WTC11 (cell line): ENCODE measurements around the gene YBX2. TPM values are rescaled to one million over a fixed set of nuclear protein-coding genes. Genes with fewer than 3 reads are reported as not detected.
A peak's percentile ranks its signal among the peaks of the same experiment; 100 is the strongest.

Experiments
- ATAC-seq: fragments of 200-7000 bp; cut with Tn5 transposase; 2 replicates; pipeline ENCODE4 v1.10.0; 2021; ENCODE audit warnings: mild to moderate bottlenecking, moderate library complexity
- CTCF ChIA-PET: fragments of 300-600 bp; sonication (Branson Sonifier 250); formaldehyde crosslinking; loops from one replicate; lab custom pipeline; 2021; ENCODE audit warnings: antibody characterized with exemption; lab: Charles Lee
- POLR2A ChIA-PET: fragments of 350-600 bp; sonication (Branson Sonifier 250); formaldehyde crosslinking; loops from one replicate; lab custom pipeline; 2021; ENCODE audit warnings: antibody characterized with exemption; lab: Charles Lee
- DNase-seq: peaks from one replicate; pipeline ENCODE4 v3.0.0; 2021; ENCODE audit warnings: low spot score
- H3K27ac Mint-ChIP-seq: 2 replicates; pipeline ENCODE4 v1.8.0; 2021; ENCODE audit warnings: mixed read lengths
- H3K27me3 Mint-ChIP-seq: 2 replicates; pipeline ENCODE4 v1.8.0; 2021; ENCODE audit warnings: low read depth, mild to moderate bottlenecking, moderate library complexity, mixed read lengths
- H3K36me3 Mint-ChIP-seq: 2 replicates; pipeline ENCODE4 v1.8.0; 2021; ENCODE audit warnings: mixed read lengths
- H3K4me1 Mint-ChIP-seq: 2 replicates; pipeline ENCODE4 v1.8.0; 2022; ENCODE audit warnings: mixed read lengths
- H3K4me3 Mint-ChIP-seq: 2 replicates; pipeline ENCODE4 v1.8.0; 2021; ENCODE audit warnings: mild to moderate bottlenecking, moderate library complexity, mixed read lengths
- H3K9me3 Mint-ChIP-seq: 2 replicates; pipeline ENCODE4 v1.8.0; 2021; ENCODE audit warnings: mixed read lengths
- CBFB ChIP-seq: sonication (generic); formaldehyde crosslinking; IDR thresholded peaks from 2 replicates; pipeline ENCODE4 v1.8.1; 2022; ENCODE audit warnings: mild to moderate bottlenecking, low read depth, missing genetic modification reagents
- ELF4 ChIP-seq: sonication (generic); formaldehyde crosslinking; IDR thresholded peaks from 2 replicates; pipeline ENCODE4 v1.8.1; 2022; ENCODE audit warnings: low read depth, mild to moderate bottlenecking, moderate library complexity, missing genetic modification reagents
- ESRRA ChIP-seq: sonication (generic); formaldehyde crosslinking; IDR thresholded peaks from 2 replicates; pipeline ENCODE4 v1.8.1; 2022; ENCODE audit warnings: mild to moderate bottlenecking, missing genetic modification reagents, borderline replicate concordance
- FOXJ3 ChIP-seq: sonication (generic); formaldehyde crosslinking; IDR thresholded peaks from 2 replicates; pipeline ENCODE4 v1.9.0; 2021; ENCODE audit warnings: missing genetic modification reagents, mild to moderate bottlenecking, borderline replicate concordance
- FOXP4 ChIP-seq: sonication (generic); formaldehyde crosslinking; IDR thresholded peaks from 2 replicates; pipeline ENCODE4 v1.8.0; 2022; ENCODE audit warnings: mild to moderate bottlenecking, missing genetic modification reagents
- GRHL2 ChIP-seq: fragments of 250-450 bp; sonication (Bioruptor Pico); IDR thresholded peaks from 2 replicates; pipeline ENCODE4 v1.8.0; 2022; ENCODE audit warnings: mild to moderate bottlenecking, moderate library complexity; ENCODE audit not compliant: insufficient replicate concordance, severe bottlenecking
- JUN ChIP-seq: sonication (generic); formaldehyde crosslinking; IDR thresholded peaks from 2 replicates; pipeline ENCODE4 v1.8.0; 2023; ENCODE audit warnings: mild to moderate bottlenecking, missing genetic modification reagents
- NR3C1 ChIP-seq: sonication (generic); formaldehyde crosslinking; conservative IDR thresholded peaks from 2 replicates; pipeline ENCODE4 v1.8.1; 2023; ENCODE audit warnings: low read depth, mild to moderate bottlenecking, missing genetic modification reagents
- RELA ChIP-seq: sonication (generic); formaldehyde crosslinking; IDR thresholded peaks from 2 replicates; pipeline ENCODE4 v1.8.1; 2022; ENCODE audit warnings: missing genetic modification reagents, mild to moderate bottlenecking, borderline replicate concordance
- SMAD4 ChIP-seq: sonication (generic); formaldehyde crosslinking; IDR thresholded peaks from 2 replicates; pipeline ENCODE4 v1.8.0; 2022; ENCODE audit warnings: mild to moderate bottlenecking, missing genetic modification reagents
- TEAD1 ChIP-seq: sonication (generic); formaldehyde crosslinking; IDR thresholded peaks from 2 replicates; pipeline ENCODE4 v1.8.0; 2022; ENCODE audit warnings: mild to moderate bottlenecking, missing genetic modification reagents
- ZBTB21 ChIP-seq: sonication (generic); formaldehyde crosslinking; IDR thresholded peaks from 2 replicates; pipeline ENCODE4 v1.8.1; 2023; ENCODE audit warnings: mild to moderate bottlenecking, missing genetic modification reagents, borderline replicate concordance
- ZNF263 ChIP-seq: sonication (generic); formaldehyde crosslinking; IDR thresholded peaks from 2 replicates; pipeline ENCODE4 v1.8.1; 2022; ENCODE audit warnings: low read depth, mild to moderate bottlenecking, moderate library complexity, missing genetic modification reagents
- ZNF317 ChIP-seq: sonication (generic); formaldehyde crosslinking; IDR thresholded peaks from 2 replicates; pipeline ENCODE4 v1.8.1; 2023; ENCODE audit warnings: low read depth, mild to moderate bottlenecking, moderate library complexity, missing genetic modification reagents, borderline replicate concordance
- total RNA-seq: library from RNA; stranded (reverse); gene quantifications from 3 replicates; pipeline ENCODE4 v1.2.3, GENCODE V29; 2021
- TF ChIP-seq, protein P1 (sequence below): sonication (generic); formaldehyde crosslinking; conservative IDR thresholded peaks from 2 replicates; pipeline ENCODE4 v1.8.1; 2023; ENCODE audit warnings: mild to moderate bottlenecking, low read depth, missing genetic modification reagents, moderate library complexity
- TF ChIP-seq, protein P2 (sequence below): sonication (generic); formaldehyde crosslinking; IDR thresholded peaks from 2 replicates; pipeline ENCODE4 v1.8.1; 2022; ENCODE audit warnings: low read depth, missing genetic modification reagents, borderline replicate concordance

The YBX2 gene
- total RNA-seq, 1 experiment from 2014 or later, result 26.8 TPM

DNA sequence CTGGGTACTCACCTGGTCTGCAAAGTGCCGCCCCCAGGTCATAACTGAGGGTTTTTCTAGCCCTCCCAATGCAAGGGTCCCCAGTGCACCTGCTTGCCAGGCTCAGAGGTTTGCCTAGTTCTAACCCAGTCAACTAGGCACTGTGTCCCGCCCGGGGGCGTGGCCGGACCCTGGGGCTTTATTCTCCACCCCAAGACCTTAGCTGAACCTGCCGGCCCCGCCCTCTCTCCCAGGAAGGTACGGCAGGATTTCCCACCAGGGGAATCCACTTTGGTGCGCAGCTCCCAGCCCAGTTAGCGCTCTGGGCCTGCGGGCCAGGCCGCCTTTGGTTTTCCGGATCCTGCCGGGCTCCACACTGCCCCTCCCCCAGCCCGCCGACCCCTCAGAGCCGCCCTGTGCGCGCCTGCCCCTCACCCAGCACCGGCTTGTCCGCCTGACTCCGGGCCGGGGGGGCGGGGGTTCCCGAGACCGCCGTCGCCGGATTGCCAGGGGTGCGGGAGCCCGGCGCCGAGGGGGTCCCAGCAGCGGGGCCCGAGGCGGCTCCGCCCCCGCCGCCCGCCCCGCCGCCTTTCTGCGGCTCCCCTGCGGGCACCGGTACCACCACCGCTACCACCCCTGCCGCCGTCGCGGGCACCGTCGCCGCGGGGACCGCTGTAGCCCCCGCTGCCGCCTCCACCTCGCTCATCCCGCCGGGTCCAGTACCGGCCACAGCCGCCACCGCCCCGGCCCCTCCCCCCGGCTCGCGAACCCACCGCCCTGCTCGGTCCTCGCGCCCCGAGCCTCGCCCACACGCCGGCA is 424 bp downstream of the YBX2 start (continued):
- TF ChIP-seq NR3C1 (CRISPR knock-in tag), result no peak
- TF ChIP-seq RELA, result peak; percentile 50; the same call in 1 of the 2 replicates
- TF ChIP-seq FOXP4 (CRISPR knock-in tag), result peak; percentile 44; the same call in 1 of the 2 replicates
- TF ChIP-seq, protein P1, sequence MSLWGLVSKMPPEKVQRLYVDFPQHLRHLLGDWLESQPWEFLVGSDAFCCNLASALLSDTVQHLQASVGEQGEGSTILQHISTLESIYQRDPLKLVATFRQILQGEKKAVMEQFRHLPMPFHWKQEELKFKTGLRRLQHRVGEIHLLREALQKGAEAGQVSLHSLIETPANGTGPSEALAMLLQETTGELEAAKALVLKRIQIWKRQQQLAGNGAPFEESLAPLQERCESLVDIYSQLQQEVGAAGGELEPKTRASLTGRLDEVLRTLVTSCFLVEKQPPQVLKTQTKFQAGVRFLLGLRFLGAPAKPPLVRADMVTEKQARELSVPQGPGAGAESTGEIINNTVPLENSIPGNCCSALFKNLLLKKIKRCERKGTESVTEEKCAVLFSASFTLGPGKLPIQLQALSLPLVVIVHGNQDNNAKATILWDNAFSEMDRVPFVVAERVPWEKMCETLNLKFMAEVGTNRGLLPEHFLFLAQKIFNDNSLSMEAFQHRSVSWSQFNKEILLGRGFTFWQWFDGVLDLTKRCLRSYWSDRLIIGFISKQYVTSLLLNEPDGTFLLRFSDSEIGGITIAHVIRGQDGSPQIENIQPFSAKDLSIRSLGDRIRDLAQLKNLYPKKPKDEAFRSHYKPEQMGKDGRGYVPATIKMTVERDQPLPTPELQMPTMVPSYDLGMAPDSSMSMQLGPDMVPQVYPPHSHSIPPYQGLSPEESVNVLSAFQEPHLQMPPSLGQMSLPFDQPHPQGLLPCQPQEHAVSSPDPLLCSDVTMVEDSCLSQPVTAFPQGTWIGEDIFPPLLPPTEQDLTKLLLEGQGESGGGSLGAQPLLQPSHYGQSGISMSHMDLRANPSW, result 0 out of 2 replicates have a peak, but pooled peaks have one; percentile 31
- TF ChIP-seq, protein P2, sequence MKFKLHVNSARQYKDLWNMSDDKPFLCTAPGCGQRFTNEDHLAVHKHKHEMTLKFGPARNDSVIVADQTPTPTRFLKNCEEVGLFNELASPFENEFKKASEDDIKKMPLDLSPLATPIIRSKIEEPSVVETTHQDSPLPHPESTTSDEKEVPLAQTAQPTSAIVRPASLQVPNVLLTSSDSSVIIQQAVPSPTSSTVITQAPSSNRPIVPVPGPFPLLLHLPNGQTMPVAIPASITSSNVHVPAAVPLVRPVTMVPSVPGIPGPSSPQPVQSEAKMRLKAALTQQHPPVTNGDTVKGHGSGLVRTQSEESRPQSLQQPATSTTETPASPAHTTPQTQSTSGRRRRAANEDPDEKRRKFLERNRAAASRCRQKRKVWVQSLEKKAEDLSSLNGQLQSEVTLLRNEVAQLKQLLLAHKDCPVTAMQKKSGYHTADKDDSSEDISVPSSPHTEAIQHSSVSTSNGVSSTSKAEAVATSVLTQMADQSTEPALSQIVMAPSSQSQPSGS (CRISPR knock-in tag), result no peak
- TF ChIP-seq JUN, result peak; percentile 29; the same call in 1 of the 2 replicates
- no peak for TF ChIP-seq GRHL2
- TF ChIP-seq ZNF263 (CRISPR knock-in tag), result 0 out of 2 replicates have a peak, but pooled peaks have one; percentile 7
- no peak for TF ChIP-seq TEAD1 (CRISPR knock-in tag)
- TF ChIP-seq ELF4 (CRISPR knock-in tag), result no peak
- no peak for TF ChIP-seq FOXJ3 (CRISPR knock-in tag)
- peak; percentile 50; the same call in 1 of the 2 replicates for TF ChIP-seq CBFB (CRISPR knock-in tag)
- peak; percentile 75; the same call in 1 of the 2 replicates for TF ChIP-seq ESRRA (CRISPR knock-in tag)

DNA sequence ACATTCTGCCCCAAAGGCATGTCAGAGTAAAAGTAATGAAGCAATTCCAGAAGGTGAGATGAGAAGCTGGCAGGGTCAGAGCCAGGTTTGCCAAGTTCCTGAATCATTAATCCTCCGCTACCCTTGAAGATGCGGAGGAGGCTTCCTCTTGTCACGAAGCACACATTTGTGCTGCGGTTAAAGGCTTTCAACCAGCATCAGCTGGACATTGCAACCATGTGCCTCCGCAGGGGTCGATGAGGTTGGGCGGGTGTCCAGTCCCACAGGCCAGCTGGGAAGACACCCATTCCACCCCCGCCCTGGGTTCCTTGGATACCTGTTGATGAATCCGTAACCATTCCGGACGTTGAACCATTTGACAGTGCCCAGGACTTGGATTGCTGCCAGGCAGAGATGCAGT is 1.3 kb downstream of the YBX2 start:
- ChIA-PET CTCF (interaction anchor here (1.0 to 5.4 kb wide), 5 partner anchors 12 to 79 kb away, joined by 3 to 61 read pairs (median 4); partner anchors contain the start of gene SLC2A4), POLR2A (interaction anchor here (0.6 to 0.7 kb wide), 2 partner anchors 51 to 107 kb away, joined by 3 to 4 read pairs; partner anchors contain the start of gene GABARAP)
- Mint-ChIP-seq H3K27ac (no peak overlapping the region), H3K4me1 (peaks cover 33% of the 10 kb centered on the region), H3K4me3 (peak overlapping the region; percentile 65), H3K9me3 (no peaks in the 10 kb centered on the region), H3K36me3 (no peaks in the 10 kb centered on the region; the same call in 1 of the 2 replicates), H3K27me3 (peaks cover 57% of the 10 kb centered on the region)
- DNase-seq, result no peak
- no peak for ATAC-seq
- no peak for TF ChIP-seq ELF4 (CRISPR knock-in tag)
- TF ChIP-seq ZBTB21 (CRISPR knock-in tag), result no peak
- no peak for TF ChIP-seq NR3C1 (CRISPR knock-in tag)
- no peak for TF ChIP-seq JUN
- TF ChIP-seq SMAD4 (CRISPR knock-in tag), result no peak
- TF ChIP-seq ZNF317 (CRISPR knock-in tag), result no peak
